Activated CD4-positive, CD25-positive, alpha-beta regulatory T cell treated with anti-CD3 and anti-CD28 coated beads, Interleukin-2, amount 50 U/mL, for 72 hours (primary cell): ENCODE results near the gene KCND3.

Experiments used
- DNase-seq: peaks from one replicate; pipeline ENCODE4 v3.0.0; 2021

KCND3 gene

GRCh38 chr1:111837393-111837792 is 152.1 kb downstream of the KCND3 start:
- DNase-seq: no peak

DNA sequence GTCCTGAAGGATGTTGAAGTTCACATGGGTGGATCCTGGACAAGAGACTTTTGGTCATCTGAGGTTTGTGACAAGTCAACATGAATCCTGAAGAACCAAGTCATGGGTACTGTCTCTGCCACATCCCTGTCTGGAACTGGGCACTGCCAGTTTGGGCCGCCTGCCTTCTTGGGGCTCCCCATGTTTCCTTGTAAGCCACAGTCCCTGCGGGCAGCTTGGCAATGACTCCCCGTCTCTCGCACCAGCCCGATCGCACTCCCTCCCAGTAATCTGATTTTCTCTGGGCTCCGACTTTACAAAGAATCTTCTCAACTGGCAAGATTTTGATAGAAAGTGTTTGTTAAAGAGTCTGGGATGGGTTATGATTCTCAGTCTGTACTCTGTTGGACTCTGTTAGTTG is 153.4 kb downstream of the KCND3 start:
- DNase-seq: no peak

GRCh38 chr1:111835514-111835913 is 154.0 kb downstream of the KCND3 start:
- no peak for DNase-seq

GRCh38 chr1:111834956-111835355 is 154.5 kb downstream of the KCND3 start:
- no peak for DNase-seq

GRCh38 chr1:111833334-111833733 is 156.1 kb downstream of the KCND3 start:
- no peak for DNase-seq

- DNase-seq: no peak
Observed at GRCh38 chr1:111832521-111833155, 156.8 kb downstream of the KCND3 start.

DNA sequence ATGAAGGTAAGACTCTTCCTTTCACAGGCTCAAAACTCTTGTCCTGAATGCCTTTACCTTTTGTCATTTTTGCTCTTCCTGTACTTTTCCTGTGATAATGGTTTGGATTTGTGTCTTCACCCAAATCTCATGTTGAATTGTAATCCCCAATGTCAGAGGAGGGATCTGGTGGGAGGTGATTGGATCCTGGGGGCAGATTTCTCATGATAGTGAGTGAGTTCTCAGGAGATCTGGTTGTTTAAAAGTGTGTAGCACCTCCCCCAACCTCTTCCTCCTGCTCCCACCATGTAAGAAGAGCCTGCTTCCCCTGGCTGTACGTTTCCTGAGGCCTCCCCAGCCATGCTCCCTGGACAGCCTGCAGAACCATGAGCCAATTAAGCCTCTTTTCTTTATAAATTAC is 158.3 kb downstream of the KCND3 start:
- DNase-seq: no peak

- no peak for DNase-seq
Observed at GRCh38 chr1:111827946-111828345, 161.5 kb downstream of the KCND3 start.

DNA sequence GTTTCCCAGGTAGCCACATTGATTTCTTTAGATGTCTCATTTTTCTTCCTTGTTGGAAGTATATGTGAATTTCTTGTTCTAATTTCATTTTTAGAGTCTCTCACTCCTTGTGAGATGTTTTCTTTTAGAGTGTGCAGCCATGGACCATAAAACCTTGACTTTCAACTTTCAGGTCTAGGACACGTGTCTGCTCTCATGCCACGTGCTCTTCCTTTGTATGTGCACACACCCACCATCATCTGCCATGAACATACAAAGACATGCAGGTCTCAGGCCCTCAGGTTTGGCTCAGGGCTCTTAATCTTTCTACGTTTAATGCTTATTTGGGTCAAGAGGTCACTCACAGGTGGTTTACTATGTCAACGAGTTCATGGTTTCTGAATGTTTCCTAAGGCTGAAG is 163.2 kb downstream of the KCND3 start:
- no peak for DNase-seq

DNA sequence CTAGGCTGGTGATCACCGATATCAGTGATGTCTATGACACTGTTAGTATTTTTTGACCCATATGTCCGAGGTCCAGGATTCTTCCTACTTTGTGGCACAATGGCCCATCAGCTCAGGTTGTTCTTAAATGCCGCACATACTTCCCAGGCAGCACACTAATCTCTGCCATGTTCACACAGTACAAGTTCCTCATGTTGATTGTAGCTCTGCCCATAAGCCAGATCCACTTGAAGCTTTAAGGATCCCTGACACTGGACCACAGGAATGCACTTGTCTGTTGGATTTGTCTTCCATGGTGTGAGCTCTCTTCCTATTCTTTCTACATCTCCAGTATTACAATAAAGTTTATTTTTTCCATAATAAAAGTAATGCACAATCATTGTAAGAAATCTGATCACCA is 164.3 kb downstream of the KCND3 start:
- no peak for DNase-seq

DNA sequence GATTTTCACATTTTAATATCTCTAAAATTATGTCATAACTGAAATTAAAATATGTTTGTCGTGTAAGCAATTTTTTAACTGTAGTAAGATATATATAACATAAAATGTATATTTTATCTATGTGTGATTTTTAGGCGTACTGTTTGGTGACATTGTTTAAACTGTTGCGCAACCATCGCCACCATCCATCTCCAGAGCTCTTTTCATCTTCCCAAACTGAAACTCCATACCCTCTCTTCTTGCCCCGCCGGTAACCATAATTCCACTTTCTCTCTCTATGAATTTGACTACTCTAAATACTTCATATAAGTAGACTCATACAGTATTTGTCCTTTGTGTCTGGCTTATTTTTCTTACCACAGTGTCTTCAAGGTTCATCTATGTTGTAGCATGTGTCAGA is 167.3 kb downstream of the KCND3 start:
- DNase-seq: no peak

DNA sequence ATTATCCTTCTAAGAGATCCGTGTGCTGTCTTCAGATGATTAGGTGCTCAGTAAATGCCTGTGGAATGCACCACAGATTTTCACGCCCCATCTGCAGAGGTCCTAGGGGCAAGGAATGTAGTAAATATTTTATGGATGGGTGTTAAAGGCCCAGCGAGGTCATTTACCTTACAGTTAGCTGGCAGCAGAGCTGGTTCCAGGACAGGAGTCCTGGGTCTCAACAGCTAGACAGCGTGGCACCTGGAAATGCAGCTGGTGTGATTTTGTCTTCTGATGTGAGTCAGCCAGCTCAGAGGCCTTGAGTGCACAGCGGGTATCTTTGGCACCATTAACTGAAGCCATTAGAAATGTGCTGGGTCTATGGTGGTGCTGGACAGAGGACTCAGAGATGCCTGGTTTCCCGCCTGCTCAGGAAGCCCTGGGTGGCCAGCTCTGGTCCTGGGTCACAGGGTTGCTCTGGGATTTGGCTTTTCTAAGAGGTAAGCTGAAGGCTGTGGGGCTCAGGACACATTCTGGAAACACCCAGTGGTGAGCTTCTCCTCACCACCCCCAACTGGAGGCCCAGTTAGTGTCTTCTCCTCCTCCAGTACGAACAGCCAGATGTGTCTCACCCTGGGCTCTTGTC is 168.2 kb downstream of the KCND3 start:
- no peak for DNase-seq

GRCh38 chr1:111819566-111820263 is 169.8 kb downstream of the KCND3 start:
- DNase-seq: no peak

GRCh38 chr1:111818546-111818945 is 170.9 kb downstream of the KCND3 start:
- DNase-seq: no peak

DNA sequence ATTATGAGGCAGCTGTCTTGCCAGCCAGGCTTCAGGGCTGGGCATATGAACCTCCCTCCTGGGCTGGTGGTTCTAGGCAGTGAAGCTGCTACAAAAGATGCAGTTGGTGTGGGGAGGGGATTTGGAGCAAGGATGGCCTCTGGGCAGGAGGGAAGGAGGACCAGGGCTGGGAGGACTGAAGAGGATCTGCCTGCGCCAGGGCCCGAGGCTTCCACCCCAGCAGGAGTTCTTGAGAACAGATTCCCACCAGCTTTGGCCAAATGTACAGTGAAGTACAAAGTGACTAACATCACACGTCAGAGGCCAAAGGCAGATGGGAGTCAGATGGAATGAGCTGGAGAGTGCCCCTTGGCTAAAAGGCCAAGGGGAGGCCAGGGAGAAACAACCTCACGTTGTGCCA is 171.4 kb downstream of the KCND3 start:
- DNase-seq: no peak

DNA sequence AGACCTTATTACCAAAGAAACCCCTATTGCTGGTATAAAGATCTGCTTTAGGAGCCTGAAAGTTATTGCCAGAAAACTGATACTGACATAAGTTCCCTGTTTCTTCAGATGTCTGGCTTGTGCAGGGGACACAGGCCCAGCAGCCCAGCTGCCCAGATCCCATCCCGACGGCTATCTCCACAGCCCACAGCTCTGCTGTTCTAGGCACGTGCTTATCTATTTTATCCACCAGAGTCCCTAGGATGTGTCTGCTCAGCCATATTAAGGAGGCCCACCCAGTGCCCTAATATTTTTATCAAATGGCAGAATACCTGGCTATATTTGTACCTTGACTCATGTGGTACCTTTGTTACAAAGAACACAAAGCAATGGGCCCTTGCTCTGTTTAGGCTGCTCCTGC is 174.8 kb downstream of the KCND3 start:
- DNase-seq: no peak

GRCh38 chr1:111814305-111814628 is 175.2 kb downstream of the KCND3 start:
- DNase-seq: no peak

DNA sequence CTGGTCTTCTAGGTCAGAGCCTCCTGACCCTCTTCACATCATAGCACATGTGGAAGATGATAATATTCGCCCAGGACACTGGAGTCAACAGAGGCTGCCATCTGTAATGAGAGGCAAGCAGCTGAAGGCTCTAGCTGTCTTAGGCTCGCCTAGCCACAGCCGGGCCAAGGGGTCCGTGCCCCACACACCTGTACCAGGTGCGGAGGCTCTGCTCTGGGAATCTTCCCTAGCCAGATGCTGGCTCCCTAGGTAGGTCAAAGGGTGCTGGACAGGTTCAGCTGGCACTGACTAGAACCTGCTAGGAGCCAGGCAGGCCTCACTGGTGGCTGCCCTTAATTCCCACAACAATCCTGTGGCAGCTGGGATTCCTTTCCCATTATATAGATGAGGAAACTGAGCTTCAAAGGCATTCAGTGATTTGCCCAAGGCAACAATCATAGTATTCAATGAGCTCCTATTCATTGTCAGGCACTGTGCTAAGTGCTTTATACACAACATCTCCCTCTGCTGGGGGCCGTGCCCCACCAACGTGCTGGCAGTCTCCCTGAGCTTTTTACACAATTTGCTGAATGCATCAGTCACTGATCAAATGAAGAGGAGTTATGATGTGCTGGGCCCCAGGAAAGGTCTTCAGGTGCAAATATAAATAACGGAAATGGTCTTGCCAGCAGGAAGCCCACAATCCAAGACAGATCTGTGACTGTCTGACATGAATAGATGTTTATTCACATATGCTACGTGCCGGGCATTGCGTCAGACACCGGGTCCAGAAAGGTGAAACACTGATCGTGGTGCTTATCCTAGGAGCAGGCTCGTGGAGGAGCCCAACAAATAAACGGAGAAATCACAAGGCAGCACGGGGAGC is 175.8 kb downstream of the KCND3 start:
- no peak for DNase-seq

- no peak for DNase-seq
Observed at GRCh38 chr1:111812306-111812705, 177.2 kb downstream of the KCND3 start.

GRCh38 chr1:111811891-111812290 is 177.6 kb downstream of the KCND3 start:
- no peak for DNase-seq

GRCh38 chr1:111805251-111805650 is 184.2 kb downstream of the KCND3 start:
- DNase-seq: no peak

GRCh38 chr1:111804776-111805175 is 184.7 kb downstream of the KCND3 start:
- no peak for DNase-seq

GRCh38 chr1:111803951-111804350 is 185.5 kb downstream of the KCND3 start:
- no peak for DNase-seq

DNA sequence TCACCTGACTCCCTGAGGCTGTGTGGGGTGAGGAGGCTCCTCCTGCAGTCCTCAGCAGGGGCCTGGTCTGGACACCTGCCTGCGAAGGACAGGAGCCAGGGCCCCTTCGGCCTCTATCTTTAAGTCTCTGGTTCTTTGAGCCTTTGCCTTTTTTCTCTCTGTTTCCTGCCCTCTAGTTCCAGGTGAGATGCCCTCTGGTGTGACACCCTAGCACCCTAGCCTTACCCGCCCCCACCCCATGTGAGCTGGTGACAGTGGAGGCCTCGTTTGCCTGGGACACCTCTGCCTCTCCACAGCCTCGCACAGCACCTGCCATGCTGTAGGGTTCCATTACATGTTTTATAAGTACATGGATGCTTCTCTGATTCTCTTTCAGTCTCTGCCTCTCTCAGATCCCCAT is 186.5 kb downstream of the KCND3 start:
- no peak for DNase-seq
